Uterus (tissue), 4 donors: ENCODE results near the gene ELP4. TPM values are rescaled to one million over a fixed set of nuclear protein-coding genes. Genes with fewer than 3 reads are reported as not detected.
"Not testable (repeated sequence)": the region's sequence is repeated elsewhere in the genome, so short reads cannot be mapped to it uniquely, and the experiment has no call there.

ENCODE experiments used
- DNase-seq, 2 donors: peaks; one replicate each; pipeline ENCODE4 v3.0.0-alpha.2; 2019 to 2020
- H3K27ac ChIP-seq, 2 donors: fragments of 200-600 bp; sonication (generic); 1 replicate in 1 of 2; 2 replicates in 1 of 2; pipeline ENCODE4 v1.5.1; 2016 to 2018
- H3K27me3 ChIP-seq, 2 donors: fragments of 200-600 bp; sonication (generic); one replicate each; pipeline ENCODE4 v1.5.1; 2018 to 2019; ENCODE audit warnings: control low read depth in 1 of 2
- H3K36me3 ChIP-seq, 2 donors: fragments of 200-600 bp; sonication (generic); one replicate each; pipeline ENCODE4 v1.5.1; 2019; ENCODE audit warnings: control low read depth in 1 of 2
- H3K4me1 ChIP-seq, 2 donors: fragments of 200-600 bp; sonication (generic); one replicate each; pipeline ENCODE4 v1.5.1; 2018 to 2019; ENCODE audit warnings: control low read depth in 1 of 2
- H3K4me3 ChIP-seq, 2 donors: fragments of 200-600 bp; sonication (generic); 1 replicate in 1 of 2; 2 replicates in 1 of 2; pipeline ENCODE4 v1.5.1; 2018 to 2019; ENCODE audit warnings: mild to moderate bottlenecking in 1 of 2
- H3K9me3 ChIP-seq, 2 donors: fragments of 200-600 bp; sonication (generic); one replicate each; pipeline ENCODE4 v1.5.1; 2019; ENCODE audit warnings: control low read depth in 1 of 2
- POLR2A ChIP-seq, 2 donors: fragments of 450-650 bp; IDR thresholded peaks; one replicate each; pipeline ENCODE4 v1.6.1; 2016; ENCODE audit warnings: antibody characterized with exemption in 2 of 2, mild to moderate bottlenecking in 1 of 2, moderate library complexity in 1 of 2
- intact Hi-C: fragments of 100-400 bp; cut with DNase I; formaldehyde crosslinking; loops from one replicate; pipeline ENCODE4 v1.15.1; 2023; ENCODE audit warnings: low total_unique reads
- total RNA-seq, 4 donors: library from RNA; depleted of rRNA in 3 of 4; stranded (reverse); fragments of >200 nt in 3 of 4; gene quantifications; one replicate each; pipeline versions ENCODE4 v1.1.0 to v1.2.4, GENCODE V29; 2014 to 2023
- TF ChIP-seq, protein P1 (sequence below), 4 experiments: fragments of 200-600 bp in 2 of 4; fragments of 450-650 bp in 2 of 4; sonication (generic) in 2 of 4; IDR thresholded peaks; one replicate each; pipeline ENCODE4 v1.5.1; 2016 to 2019; ENCODE audit warnings: antibody characterized with exemption in 4 of 4, mild to moderate bottlenecking in 2 of 4, moderate library complexity in 1 of 4
- donor health status: DM: yes; HTN: yes; CAD: no.

Gene ELP4
- total RNA-seq, 4 donors from 2014 or later: 18.4 to 51.2 (median 21.2) TPM

DNA sequence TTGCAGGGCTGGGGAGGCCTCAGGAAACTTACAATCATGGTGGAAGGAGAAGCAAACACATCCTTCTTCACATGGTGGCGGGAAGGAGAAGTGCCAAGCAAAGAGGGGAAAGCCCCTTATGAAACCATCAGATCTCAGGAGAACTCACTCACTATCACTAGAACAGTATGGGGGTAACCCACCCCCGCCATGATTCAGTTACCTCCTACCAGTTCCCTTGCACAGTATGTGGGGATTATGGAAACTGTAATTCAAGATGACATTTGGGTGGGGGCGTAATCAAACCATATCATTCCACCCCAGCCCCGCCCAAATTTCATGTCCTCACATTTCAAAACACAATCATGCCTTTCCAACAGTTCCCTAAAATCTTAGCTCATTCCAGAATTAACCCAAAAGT, 16.3 kb upstream of the ELP4 start:
- intact Hi-C loops: no loop called here
- no peaks in the 10 kb centered on the region for H3K36me3 ChIP-seq
- TF ChIP-seq POLR2A (IDR thresholded peaks at IDR 0.05): no peak
- TF ChIP-seq, protein P1, sequence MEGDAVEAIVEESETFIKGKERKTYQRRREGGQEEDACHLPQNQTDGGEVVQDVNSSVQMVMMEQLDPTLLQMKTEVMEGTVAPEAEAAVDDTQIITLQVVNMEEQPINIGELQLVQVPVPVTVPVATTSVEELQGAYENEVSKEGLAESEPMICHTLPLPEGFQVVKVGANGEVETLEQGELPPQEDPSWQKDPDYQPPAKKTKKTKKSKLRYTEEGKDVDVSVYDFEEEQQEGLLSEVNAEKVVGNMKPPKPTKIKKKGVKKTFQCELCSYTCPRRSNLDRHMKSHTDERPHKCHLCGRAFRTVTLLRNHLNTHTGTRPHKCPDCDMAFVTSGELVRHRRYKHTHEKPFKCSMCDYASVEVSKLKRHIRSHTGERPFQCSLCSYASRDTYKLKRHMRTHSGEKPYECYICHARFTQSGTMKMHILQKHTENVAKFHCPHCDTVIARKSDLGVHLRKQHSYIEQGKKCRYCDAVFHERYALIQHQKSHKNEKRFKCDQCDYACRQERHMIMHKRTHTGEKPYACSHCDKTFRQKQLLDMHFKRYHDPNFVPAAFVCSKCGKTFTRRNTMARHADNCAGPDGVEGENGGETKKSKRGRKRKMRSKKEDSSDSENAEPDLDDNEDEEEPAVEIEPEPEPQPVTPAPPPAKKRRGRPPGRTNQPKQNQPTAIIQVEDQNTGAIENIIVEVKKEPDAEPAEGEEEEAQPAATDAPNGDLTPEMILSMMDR (IDR thresholded peaks at IDR 0.05): no peak
- no peaks in the 10 kb centered on the region for H3K9me3 ChIP-seq
- H3K4me3 ChIP-seq: no peak overlapping the region
- no peak for DNase-seq
- no peaks in the 10 kb centered on the region for H3K4me1 ChIP-seq
- no peaks in the 10 kb centered on the region for H3K27me3 ChIP-seq
- no peak overlapping the region for H3K27ac ChIP-seq

DNA sequence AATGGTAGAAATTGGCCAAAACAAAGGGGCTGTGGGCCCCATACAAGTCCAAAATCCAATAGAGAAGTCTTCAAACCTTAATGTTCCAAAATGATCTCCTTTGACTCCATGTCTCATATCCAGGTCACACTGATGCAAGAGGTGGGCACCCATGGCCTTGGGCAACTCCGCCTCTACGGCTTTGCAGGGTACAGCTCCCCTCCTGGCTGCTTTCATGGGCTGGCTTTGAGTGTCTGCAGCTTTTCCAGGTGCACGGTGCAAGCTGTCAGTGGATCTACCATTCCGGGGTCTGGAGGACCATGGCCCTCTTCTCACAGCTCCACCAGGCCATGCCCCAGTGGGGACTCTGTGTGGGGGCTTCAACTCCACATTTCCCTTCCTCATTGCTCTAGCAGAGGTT, 15.8 kb upstream of the ELP4 start:
- H3K9me3 ChIP-seq, H3K4me3 ChIP-seq, H3K27ac ChIP-seq, DNase-seq, H3K36me3 ChIP-seq, intact Hi-C loops, H3K4me1 ChIP-seq, H3K27me3 ChIP-seq: not testable (repeated sequence)

GRCh38 chr11:31499576-31500178, 9.9 kb upstream of the ELP4 start:
- no peaks in the 10 kb centered on the region for H3K9me3 ChIP-seq
- H3K4me1 ChIP-seq: no peaks in the 10 kb centered on the region
- no peak overlapping the region for H3K27ac ChIP-seq
- no peak overlapping the region for H3K4me3 ChIP-seq
- TF ChIP-seq, protein P1 (IDR thresholded peaks at IDR 0.05): no peak
- no peak for TF ChIP-seq POLR2A (IDR thresholded peaks at IDR 0.05)
- no peaks in the 10 kb centered on the region for H3K27me3 ChIP-seq
- no peaks in the 10 kb centered on the region for H3K36me3 ChIP-seq
- intact Hi-C loops: no loop called here
- DNase-seq: no peak

GRCh38 chr11:31500560-31500959, 9.0 kb upstream of the ELP4 start:
- H3K4me3 ChIP-seq: no peak overlapping the region
- TF ChIP-seq, protein P1 (IDR thresholded peaks at IDR 0.05): no peak
- TF ChIP-seq POLR2A (IDR thresholded peaks at IDR 0.05): no peak

GRCh38 chr11:31509051-31509428, 527 bp upstream of the ELP4 start:
- no peak for DNase-seq
- Histone ChIP-seq H3K27ac (peak overlapping the region; percentile 82 to 89), H3K9me3 (no peaks in the 10 kb centered on the region), H3K36me3 (no peaks in the 10 kb centered on the region), H3K27me3 (no peaks in the 10 kb centered on the region), H3K4me3 (peak overlapping the region; percentile 80 to 91), H3K4me1 (peaks cover 0 to 9% of the 10 kb centered on the region in 2 donors)
- intact Hi-C loops: no loop called here
- TF ChIP-seq, protein P1 (IDR thresholded peaks at IDR 0.05): no peak
- no peak for TF ChIP-seq POLR2A (IDR thresholded peaks at IDR 0.05)

More at GRCh38 chr11:31500560-31500959, 9.0 kb upstream of the ELP4 start:
- no peaks in the 10 kb centered on the region for H3K4me1 ChIP-seq
- intact Hi-C loops: no loop called here
- H3K27me3 ChIP-seq: no peaks in the 10 kb centered on the region
- no peaks in the 10 kb centered on the region for H3K36me3 ChIP-seq
- H3K27ac ChIP-seq: no peak overlapping the region
- DNase-seq: no peak
- no peaks in the 10 kb centered on the region for H3K9me3 ChIP-seq

- H3K27me3 ChIP-seq: no peaks in the 10 kb centered on the region
- H3K9me3 ChIP-seq: no peaks in the 10 kb centered on the region
- no peak overlapping the region for H3K27ac ChIP-seq
- no peaks in the 10 kb centered on the region for H3K36me3 ChIP-seq
- intact Hi-C loops: no loop called here
- peaks cover 0 to 9% of the 10 kb centered on the region in 2 donors for H3K4me1 ChIP-seq
- DNase-seq: no peak
- H3K4me3 ChIP-seq: no peak overlapping the region
- TF ChIP-seq POLR2A (IDR thresholded peaks at IDR 0.05): no peak
- TF ChIP-seq, protein P1 (IDR thresholded peaks at IDR 0.05): no peak
Observed at GRCh38 chr11:31512117-31512516, 2.5 kb downstream of the ELP4 start.
